ENCODE data around the gene TSPAN31. TPM values are rescaled to one million over a fixed set of nuclear protein-coding genes. Genes with fewer than 3 reads are reported as not detected.
"Not testable (repeated sequence)": the region's sequence is repeated elsewhere in the genome, so short reads cannot be mapped to it uniquely, and the experiment has no call there.

The TSPAN31 gene
- 27.5 TPM for total RNA-seq
- long read RNA-seq, transcript TSPAN31-201 (6 exons, 1,849 nt), result major isoform, 43 of 54 reads
- long read RNA-seq, partial matches to known transcripts, result 1 of 54 reads
- long read RNA-seq, other reads (novel, unspliced or antisense), result 10 of 54 reads

GRCh38 chr12:57744777-57745484 is at the start of gene TSPAN31:
TSPAN31 (plus strand) TSS chr12:57745039; CDS start chr12:57745155, 116 bp downstream.
- DNase-seq (peak; percentile 98), ATAC-seq (ENCODE audit: poor library complexity) (peak; percentile 95)
- intact Hi-C loops (cut with DNase I), result no loop called here

GRCh38 chr12:57695770-57696432 is 48.9 kb upstream of the TSPAN31 start:
- DNase-seq (no peak), ATAC-seq (ENCODE audit: poor library complexity) (no peak)
- intact Hi-C loops (cut with DNase I), result no loop called here

GRCh38 chr12:57697076-57697475 is 47.8 kb upstream of the TSPAN31 start:
- DNase-seq (no peak), ATAC-seq (ENCODE audit: poor library complexity) (no peak)
- intact Hi-C loops (cut with DNase I), result no loop called here

GRCh38 chr12:57698414-57698813 is 46.4 kb upstream of the TSPAN31 start:
- ATAC-seq (ENCODE audit: poor library complexity), result no peak
- no peak for DNase-seq
- intact Hi-C loops (cut with DNase I), result no loop called here

GRCh38 chr12:57700317-57700716 is 44.5 kb upstream of the TSPAN31 start:
- no peak for ATAC-seq (ENCODE audit: poor library complexity)
- intact Hi-C loops (cut with DNase I), result no loop called here
- DNase-seq, result no peak

GRCh38 chr12:57707250-57707649 is 37.6 kb upstream of the TSPAN31 start:
- DNase-seq (no peak), ATAC-seq (ENCODE audit: poor library complexity) (no peak)
- intact Hi-C loops (cut with DNase I), result no loop called here

GRCh38 chr12:57708296-57708695 is 36.5 kb upstream of the TSPAN31 start:
- DNase-seq (no peak), ATAC-seq (ENCODE audit: poor library complexity) (no peak)
- intact Hi-C loops (cut with DNase I), result no loop called here

GRCh38 chr12:57712701-57713100 is 32.1 kb upstream of the TSPAN31 start:
- intact Hi-C loops (cut with DNase I), result no loop called here
- no peak for ATAC-seq (ENCODE audit: poor library complexity)
- DNase-seq, result no peak

- intact Hi-C loops (cut with DNase I), result no loop called here
- ATAC-seq (ENCODE audit: poor library complexity), result no peak
- no peak for DNase-seq
Measured at GRCh38 chr12:57713209-57713608, 31.6 kb upstream of the TSPAN31 start.

GRCh38 chr12:57715036-57715748 is 29.6 kb upstream of the TSPAN31 start:
- intact Hi-C loops (cut with DNase I); DNase-seq; ATAC-seq (ENCODE audit: poor library complexity): not testable (repeated sequence)

GRCh38 chr12:57715786-57716185 is 29.1 kb upstream of the TSPAN31 start:
- DNase-seq, result no peak
- ATAC-seq (ENCODE audit: poor library complexity), result no peak
- intact Hi-C loops (cut with DNase I), result no loop called here

GRCh38 chr12:57716305-57716704 is 28.5 kb upstream of the TSPAN31 start:
- no peak for DNase-seq
- no peak for ATAC-seq (ENCODE audit: poor library complexity)
- intact Hi-C loops (cut with DNase I), result no loop called here

- intact Hi-C loops (cut with DNase I), result no loop called here
- DNase-seq (no peak), ATAC-seq (ENCODE audit: poor library complexity) (no peak)
Measured at GRCh38 chr12:57717131-57717530, 27.7 kb upstream of the TSPAN31 start.

- intact Hi-C loops (cut with DNase I), result no loop called here
- ATAC-seq (ENCODE audit: poor library complexity) (no peak), DNase-seq (no peak)
Measured at GRCh38 chr12:57717846-57718640, 26.8 kb upstream of the TSPAN31 start.

- DNase-seq (no peak), ATAC-seq (ENCODE audit: poor library complexity) (no peak)
- intact Hi-C loops (cut with DNase I), result no loop called here
Measured at GRCh38 chr12:57718641-57719528, 26.0 kb upstream of the TSPAN31 start.

GRCh38 chr12:57719777-57720605 is 24.8 kb upstream of the TSPAN31 start:
- DNase-seq (no peak), ATAC-seq (ENCODE audit: poor library complexity) (no peak)
- intact Hi-C loops (cut with DNase I), result no loop called here

Measured in Right ventricle myocardium superior (tissue), 1 donor.